Testis (tissue), 2 donors: Measurements from ENCODE around the gene SAMD11.

Source experiments
- POLR2A ChIP-seq: fragments of 450-650 bp; IDR thresholded peaks from one replicate; pipeline ENCODE4 v1.6.1; 2017; ENCODE audit warnings: antibody characterized with exemption, mild to moderate bottlenecking, moderate library complexity
- TF ChIP-seq, protein P1 (sequence below), 3 experiments: fragments of 450-650 bp in 2 of 3; fragments of 200-600 bp in 1 of 3; sonication (generic) in 1 of 3; IDR thresholded peaks; one replicate each; pipeline ENCODE4 v1.5.1; 2016 to 2019; ENCODE audit warnings: antibody characterized with exemption in 3 of 3, mild to moderate bottlenecking in 2 of 3, moderate library complexity in 1 of 3

DNA sequence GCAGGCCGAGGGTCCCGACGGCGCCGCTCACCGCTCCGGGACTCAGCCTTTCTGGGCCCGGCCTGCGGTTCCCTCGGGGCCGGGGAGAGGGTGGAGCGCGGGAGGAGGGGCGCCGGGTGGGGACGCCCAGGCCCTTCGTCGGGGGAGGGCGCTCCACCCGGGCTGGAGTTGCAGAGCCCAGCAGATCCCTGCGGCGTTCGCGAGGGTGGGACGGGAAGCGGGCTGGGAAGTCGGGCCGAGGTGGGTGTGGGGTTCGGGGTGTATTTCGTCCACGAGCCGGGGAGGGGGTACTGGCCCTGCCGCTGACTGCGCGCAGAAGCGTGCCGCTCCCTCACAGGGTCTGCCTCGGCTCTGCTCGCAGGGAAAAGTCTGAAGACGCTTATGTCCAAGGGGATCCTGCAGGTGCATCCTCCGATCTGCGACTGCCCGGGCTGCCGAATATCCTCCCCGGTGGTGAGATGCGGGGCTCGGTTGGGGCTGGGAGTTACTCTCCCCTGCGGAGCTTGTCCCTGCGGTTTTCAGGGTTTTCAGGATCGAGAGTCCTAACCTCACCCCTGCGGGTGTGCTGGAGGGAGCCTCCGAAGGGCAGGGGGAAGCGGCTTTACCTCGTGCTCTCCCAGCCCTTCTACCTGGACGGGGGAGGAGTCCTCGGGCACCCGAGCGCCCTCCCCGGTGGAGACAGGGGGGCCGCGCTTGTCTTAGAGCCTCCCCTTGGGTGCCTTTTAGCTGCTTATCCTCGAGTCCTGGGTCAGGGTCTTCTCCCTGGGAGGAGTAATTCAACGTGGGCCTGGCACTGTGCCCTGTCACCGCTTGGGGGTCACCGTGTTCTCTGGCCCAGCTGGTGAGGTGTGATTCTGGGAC, 2.1 kb downstream of the SAMD11 start:
- TF ChIP-seq POLR2A: no peak
- TF ChIP-seq, protein P1, sequence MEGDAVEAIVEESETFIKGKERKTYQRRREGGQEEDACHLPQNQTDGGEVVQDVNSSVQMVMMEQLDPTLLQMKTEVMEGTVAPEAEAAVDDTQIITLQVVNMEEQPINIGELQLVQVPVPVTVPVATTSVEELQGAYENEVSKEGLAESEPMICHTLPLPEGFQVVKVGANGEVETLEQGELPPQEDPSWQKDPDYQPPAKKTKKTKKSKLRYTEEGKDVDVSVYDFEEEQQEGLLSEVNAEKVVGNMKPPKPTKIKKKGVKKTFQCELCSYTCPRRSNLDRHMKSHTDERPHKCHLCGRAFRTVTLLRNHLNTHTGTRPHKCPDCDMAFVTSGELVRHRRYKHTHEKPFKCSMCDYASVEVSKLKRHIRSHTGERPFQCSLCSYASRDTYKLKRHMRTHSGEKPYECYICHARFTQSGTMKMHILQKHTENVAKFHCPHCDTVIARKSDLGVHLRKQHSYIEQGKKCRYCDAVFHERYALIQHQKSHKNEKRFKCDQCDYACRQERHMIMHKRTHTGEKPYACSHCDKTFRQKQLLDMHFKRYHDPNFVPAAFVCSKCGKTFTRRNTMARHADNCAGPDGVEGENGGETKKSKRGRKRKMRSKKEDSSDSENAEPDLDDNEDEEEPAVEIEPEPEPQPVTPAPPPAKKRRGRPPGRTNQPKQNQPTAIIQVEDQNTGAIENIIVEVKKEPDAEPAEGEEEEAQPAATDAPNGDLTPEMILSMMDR (IDR thresholded peaks at IDR 0.05): no peak
